K562 (cell line): ENCODE results near the gene PARD3. TPM values are rescaled to one million over a fixed set of nuclear protein-coding genes. Genes with fewer than 3 reads are reported as not detected.

ENCODE experiments used
- ATAC-seq: fragments of 200-7000 bp; cut with Tn5 transposase; 3 replicates; pipeline ENCODE4 v1.9.1; 2020; ENCODE audit warnings: moderate library complexity
- BruUV-seq: library from RNA; stranded (reverse); fragments of 400-500 nt; replicated peaks from 2 replicates; lab custom pipeline; 2021; lab: Mats Ljungman, UMichigan
- CTCF ChIA-PET: fragments of 300-600 bp; formaldehyde crosslinking; extraction: SDS; loops from one replicate; lab custom pipeline; 2021; ENCODE audit warnings: low intra/inter-chr PET ratio; lab: Yijun Ruan, JAX
- POLR2A ChIA-PET: fragments of 300-600, 350-650 bp; sonication (Branson Sonifier 250); formaldehyde crosslinking; extraction: SDS; loops from one replicate; lab custom pipeline; 2021; ENCODE audit warnings: antibody characterized with exemption, inconsistent platforms; lab: Yijun Ruan, JAX
- DNase-seq, 4 experiments: peaks; one replicate each; pipeline versions ENCODE4 v3.0.0 to v3.0.0-alpha.2; 2011 to 2018; ENCODE audit warnings: low spot score in 3 of 4, mixed read lengths in 3 of 4; ENCODE audit errors: extremely low read depth in 1 of 4
- FAIRE-seq: peaks from 2 replicates; lab custom pipeline; 2011; peaks lifted over from hg19 to GRCh38; lab: Jason Lieb, UNC
- H2AFZ ChIP-seq: 2 replicates; pipeline ENCODE4 v1.6.0; 2011; ENCODE audit warnings: low read depth, low read length, control low read depth, inconsistent platforms
- H3K27ac ChIP-seq: fragments of 200-600 bp; 3 replicates; pipeline ENCODE4 v1.8.0; 2011; ENCODE audit warnings: low read depth, mild to moderate bottlenecking, control low read depth, inconsistent platforms, low read length, moderate library complexity, mixed read lengths; ENCODE audit errors: extremely low read depth
- H3K27me3 ChIP-seq, 2 experiments: fragments of 300-600 bp in 1 of 2; 2 replicates in 1 of 2; 3 replicates in 1 of 2; pipeline versions ENCODE4 v1.6.0 to v1.8.0; 2011; ENCODE audit warnings: inconsistent platforms in 2 of 2, low read length in 2 of 2, mild to moderate bottlenecking in 1 of 2, mixed read lengths in 1 of 2, moderate library complexity in 1 of 2; ENCODE audit not compliant: control insufficient read depth in 2 of 2, insufficient read depth in 2 of 2
- H3K36me3 ChIP-seq: fragments of 300-600 bp; 3 replicates; pipeline ENCODE4 v1.8.0; 2011; ENCODE audit warnings: mild to moderate bottlenecking, low read length, inconsistent platforms; ENCODE audit not compliant: control insufficient read depth, insufficient read depth
- H3K4me1 ChIP-seq, 2 experiments: fragments of 200-600 bp in 1 of 2; replicated peaks in 1 of 2; 2 replicates in 1 of 2; 3 replicates in 1 of 2; pipeline versions ENCODE4 v1.5.1 to v1.8.0; 2011; ENCODE audit warnings: inconsistent platforms in 2 of 2, low read length in 2 of 2, mild to moderate bottlenecking in 1 of 2, mixed read lengths in 1 of 2, moderate library complexity in 1 of 2; ENCODE audit not compliant: control insufficient read depth in 2 of 2, insufficient read depth in 2 of 2
- H3K4me2 ChIP-seq: 2 replicates; pipeline ENCODE4 v1.6.1; 2011; ENCODE audit warnings: low read length, control low read depth, inconsistent platforms, mixed read lengths; ENCODE audit not compliant: insufficient read depth
- H3K4me3 ChIP-seq: fragments of 200-600 bp; sonication (generic), shearing (Covaris generic); 2 replicates; pipeline ENCODE4 v1.5.1; 2016; ENCODE audit warnings: control low read depth, inconsistent platforms
- H3K79me2 ChIP-seq: fragments of 200-600 bp; 3 replicates; pipeline ENCODE4 v1.8.0; 2011; ENCODE audit warnings: low read length, inconsistent platforms; ENCODE audit not compliant: control insufficient read depth, insufficient read depth
- H3K9ac ChIP-seq, 2 experiments: 2 replicates each; pipeline versions ENCODE4 v1.6.0 to v1.6.1; 2011; ENCODE audit warnings: low read depth in 2 of 2, low read length in 2 of 2, control low read depth in 1 of 2, inconsistent platforms in 1 of 2, mild to moderate bottlenecking in 1 of 2, mixed read lengths in 1 of 2; ENCODE audit not compliant: insufficient read depth in 1 of 2
- H3K9me1 ChIP-seq: one replicate; pipeline ENCODE4 v1.6.0; 2011; ENCODE audit warnings: inconsistent platforms, mild to moderate bottlenecking, low read length, moderate library complexity; ENCODE audit not compliant: control insufficient read depth, insufficient read depth
- H3K9me3 ChIP-seq: replicated peaks from 2 replicates; pipeline ENCODE4 v1.5.1; 2011; ENCODE audit warnings: low read depth, low read length, inconsistent platforms; ENCODE audit not compliant: control insufficient read depth, insufficient read depth
- H4K20me1 ChIP-seq: replicated peaks from 2 replicates; pipeline ENCODE4 v1.6.1; 2011; ENCODE audit warnings: low read length, inconsistent platforms, mixed read lengths; ENCODE audit not compliant: control insufficient read depth, insufficient read depth
- BMI1 ChIP-seq: fragments of 150-350 bp; IDR thresholded peaks from 2 replicates; pipeline ENCODE4 v1.6.1; 2014; ENCODE audit warnings: low read length
- CEBPB ChIP-seq: fragments of 450-650 bp; IDR thresholded peaks from 2 replicates; pipeline ENCODE4 v1.6.1; 2016; ENCODE audit warnings: missing genetic modification characterization, missing compliant biosample characterization
- DDX20 ChIP-seq: fragments of 450-650 bp; IDR thresholded peaks from 2 replicates; pipeline ENCODE4 v1.6.1; 2016; ENCODE audit warnings: missing genetic modification characterization, low read depth, mild to moderate bottlenecking, missing compliant biosample characterization, moderate library complexity
- MCM3 ChIP-seq: fragments of 450-650 bp; IDR thresholded peaks from 2 replicates; pipeline ENCODE4 v1.6.1; 2016
- MIER1 ChIP-seq: fragments of 450-650 bp; IDR thresholded peaks from 2 replicates; pipeline ENCODE4 v1.6.1; 2016; ENCODE audit warnings: antibody characterized with exemption, mild to moderate bottlenecking, low read depth
- MTA1 ChIP-seq: fragments of 450-650 bp; IDR thresholded peaks from 2 replicates; pipeline ENCODE4 v1.6.1; 2017; ENCODE audit warnings: borderline replicate concordance
- PHF21A ChIP-seq: fragments of 450-650 bp; IDR thresholded peaks from 2 replicates; pipeline ENCODE4 v1.6.1; 2017; ENCODE audit warnings: low read depth, borderline replicate concordance
- STAT5A ChIP-seq: IDR thresholded peaks from 2 replicates; pipeline ENCODE4 v1.6.1; 2012; ENCODE audit warnings: low read length, inconsistent platforms, borderline replicate concordance
- XRCC3 ChIP-seq: fragments of 450-650 bp; IDR thresholded peaks from 2 replicates; pipeline ENCODE4 v1.6.1; 2017; ENCODE audit warnings: mild to moderate bottlenecking, moderate library complexity
- ZNF174 ChIP-seq: fragments of 250-450 bp; sonication (Bioruptor Pico); IDR thresholded peaks from 2 replicates; pipeline ENCODE4 v1.4.0; 2020; ENCODE audit warnings: mild to moderate bottlenecking
- WGBS: fragments of 100-300 bp; shearing (Covaris generic); methylation state at CpG from one replicate; pipeline ENCODE4 v1.1.6; 2016; ENCODE audit warnings: low coverage, mixed read lengths; ENCODE audit not compliant: insufficient coverage; ENCODE audit errors: missing lambda C conversion rate; 5-methylcytosine and 5-hydroxymethylcytosine counted together
- in situ Hi-C: fragments of 300-500 bp; cut with MboI; formaldehyde crosslinking; loops from 4 replicates; pipeline ENCODE4 v1.15.0; 2018; ENCODE audit warnings: inconsistent platforms, mixed read lengths
- intact Hi-C: fragments of 100-400 bp; cut with micrococcal nuclease; formaldehyde crosslinking; loops from 2 replicates; pipeline ENCODE4 v1.14.2; 2022
- polyA plus RNA-seq, 8 experiments: library from polyadenylated mRNA; depleted of rRNA in 4 of 8; stranded (reverse) in 5 of 8; unstranded in 3 of 8; fragments of >200 nt; fragmentation: Nextera tagmentation in 2 of 8; fragmentation: Illumina TruSeq in 1 of 8; extraction: Ambion mirVana in 2 of 8; extraction: Trizol in 1 of 8; gene quantifications; 2 replicates each; pipeline versions ENCODE4 v1.2.1 to v1.2.3, GENCODE V29; 2011 to 2014; ENCODE audit warnings: inconsistent platforms in 1 of 8, missing spikeins in 1 of 8
- total RNA-seq, 7 experiments: library from RNA; depleted of rRNA in 6 of 7; stranded (reverse); fragments of >200 nt in 6 of 7; fragmentation: Illumina TruSeq in 2 of 7; extraction: Trizol in 2 of 7; gene quantifications; 2 replicates each; pipeline versions ENCODE4 v1.2.1 to v1.2.3, GENCODE V29; 2011 to 2021; ENCODE audit warnings: low replicate concordance in 1 of 7

The PARD3 gene
- total and polyA plus RNA-seq, 9 of the 15 experiments (the other 6 are each of a cell fraction or from before 2014, with no cell fraction given) = 2.7 to 11.7 (median 7.7) TPM

DNA sequence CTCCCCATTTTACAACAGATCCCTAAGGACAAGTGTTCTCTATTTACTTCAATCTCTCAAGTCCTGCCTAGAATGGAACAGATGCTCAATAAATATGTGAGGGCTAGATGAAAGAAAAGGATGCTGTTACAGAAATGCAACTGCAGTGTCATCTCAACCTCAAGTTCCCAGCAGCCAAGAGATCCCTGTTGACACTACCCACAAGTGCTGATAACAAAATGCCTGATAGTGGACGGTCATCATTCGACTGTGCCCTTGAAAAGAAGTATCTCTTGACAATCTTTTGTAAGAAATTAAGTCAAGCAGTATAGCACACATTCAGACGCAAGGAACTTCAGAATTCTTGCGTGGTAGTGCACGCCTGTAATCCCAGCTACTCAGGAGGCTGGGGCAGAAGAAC lies 133.2 kb downstream of the PARD3 start:
- no peak overlapping the region for H3K9ac ChIP-seq
- 27% methylated on average over 5 of the region's 5 CpGs for WGBS
- H3K27ac ChIP-seq = no peak overlapping the region
- TF ChIP-seq MIER1 = no peak
- no peak for TF ChIP-seq XRCC3
- no peak for TF ChIP-seq STAT5A
- no peak for TF ChIP-seq PHF21A
- no peak for TF ChIP-seq ZNF174
- no peak for TF ChIP-seq MTA1
- no peak for TF ChIP-seq CEBPB (tag)
- TF ChIP-seq MCM3 = no peak
- TF ChIP-seq, all 486 proteins: peak for 0
- Histone ChIP-seq H4K20me1 (peaks cover 3% of the 10 kb centered on the region; the same call in 1 of the 2 replicates), H2AFZ (no peak overlapping the region), H3K4me1 (no peaks in the 10 kb centered on the region; a peak in 1 of 5 replicates), H3K36me3 (no peaks in the 10 kb centered on the region), H3K9me1 (no peaks in the 10 kb centered on the region), H3K4me3 (no peak overlapping the region), H3K9me3 (no peaks in the 10 kb centered on the region), H3K79me2 (no peaks in the 10 kb centered on the region), H3K4me2 (no peak overlapping the region), H3K27me3 (no peaks in the 10 kb centered on the region)
- ChIA-PET POLR2A (interaction anchor here (0.6 kb wide), 1 partner anchor 43 kb away, joined by 3 read pairs; no protein-coding TSS in a partner anchor), CTCF (interaction anchor here (0.6 kb wide), 1 partner anchor 197 kb away, joined by 4 read pairs; no protein-coding TSS in a partner anchor)
- no peak for ATAC-seq
- DNase-seq = no peak
- BruUV-seq = no TSS peak
- FAIRE-seq = no peak
- in situ Hi-C loops (no loop called here), intact Hi-C loops (no loop called here)

DNA sequence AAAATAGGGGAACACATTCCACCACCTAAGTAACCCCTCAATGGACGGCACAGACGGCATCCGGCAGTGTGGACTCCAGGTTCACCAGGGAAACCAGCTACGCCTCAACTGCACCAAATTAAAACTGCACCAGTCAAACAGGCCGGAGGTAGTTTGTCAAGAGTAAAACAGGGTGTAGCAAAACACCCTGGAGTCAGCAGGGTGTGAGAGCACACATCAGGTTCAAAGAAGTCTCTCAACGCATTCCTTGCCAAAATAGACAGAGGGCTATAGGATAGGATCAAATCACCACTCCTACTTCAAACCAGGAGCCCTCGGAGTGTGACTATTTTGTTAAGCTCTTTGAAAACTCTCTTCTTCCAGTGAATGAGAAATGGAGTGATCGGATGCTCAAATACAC lies 135.9 kb downstream of the PARD3 start:
- FAIRE-seq = no peak
- TF ChIP-seq BMI1 = no peak
- TF ChIP-seq DDX20 (tag) = no peak

More for the DNA sequence above, 135.9 kb downstream of the PARD3 start:
- Histone ChIP-seq H2AFZ (no peak overlapping the region), H4K20me1 (peaks cover 3% of the 10 kb centered on the region; the same call in 1 of the 2 replicates), H3K79me2 (no peaks in the 10 kb centered on the region), H3K4me2 (no peak overlapping the region), H3K9me3 (no peaks in the 10 kb centered on the region), H3K9ac (no peak overlapping the region), H3K4me3 (no peak overlapping the region), H3K36me3 (no peaks in the 10 kb centered on the region), H3K27me3 (no peaks in the 10 kb centered on the region), H3K27ac (no peak overlapping the region), H3K9me1 (no peaks in the 10 kb centered on the region), H3K4me1 (no peaks in the 10 kb centered on the region; a peak in 1 of 5 replicates)
- in situ Hi-C loops = no loop called here
- WGBS = 37% methylated on average over 8 of the region's 8 CpGs
- ChIA-PET POLR2A (no interaction called here), CTCF (no interaction called here)
- no TSS peak for BruUV-seq
- DNase-seq = no peak
- intact Hi-C loops = no loop called here
- ATAC-seq = no peak
